GM12878 (cell line): Measurements from ENCODE around the gene BPTF. TPM values are rescaled to one million over a fixed set of nuclear protein-coding genes. Genes with fewer than 3 reads are reported as not detected.

ENCODE experiments used
- ATAC-seq: fragments of 200-7000 bp; cut with Tn5 transposase; 3 replicates; pipeline ENCODE4 v1.9.1; 2020; ENCODE audit warnings: mild to moderate bottlenecking, moderate library complexity
- BruUV-seq: library from RNA; stranded (reverse); fragments of 400-500 nt; replicated peaks from 2 replicates; lab custom pipeline; 2021; lab: Mats Ljungman, UMichigan
- CTCF ChIA-PET: fragments of 300-600 bp; sonication (Branson Sonifier 250); formaldehyde crosslinking; extraction: SDS; loops from one replicate; lab custom pipeline; 2021; ENCODE audit warnings: inconsistent platforms; lab: Yijun Ruan, JAX
- POLR2A ChIA-PET: fragments of 350-600 bp; formaldehyde crosslinking; extraction: SDS; loops from one replicate; lab custom pipeline; 2021; ENCODE audit warnings: inconsistent platforms; lab: Charles Lee
- RAD21 ChIA-PET: fragments of 300-600 bp; sonication (Branson Sonifier 250); formaldehyde crosslinking; loops from one replicate; lab custom pipeline; 2023; ENCODE audit warnings: antibody characterized with exemption; ENCODE audit not compliant: unreplicated experiment; lab: Charles Lee
- SMC1A ChIA-PET: fragments of 300-600 bp; sonication (Branson Sonifier 250); formaldehyde crosslinking; loops from one replicate; lab custom pipeline; 2023; ENCODE audit not compliant: unreplicated experiment, uncharacterized antibody; lab: Charles Lee
- DNase-seq: peaks from one replicate; pipeline ENCODE4 v3.0.0-alpha.2; 2011; ENCODE audit warnings: low read depth, low spot score
- FAIRE-seq: peaks from 3 replicates; lab custom pipeline; 2011; peaks lifted over from hg19 to GRCh38; lab: Jason Lieb, UNC
- H2AFZ ChIP-seq: 2 replicates; pipeline ENCODE4 v1.6.0; 2011; ENCODE audit warnings: low read depth, low read length, control low read depth; ENCODE audit not compliant: control insufficient read depth
- H3K27ac ChIP-seq: 2 replicates; pipeline ENCODE4 v1.5.1; 2011; ENCODE audit warnings: control low read depth; ENCODE audit not compliant: control insufficient read depth, insufficient read depth
- H3K27me3 ChIP-seq, 2 experiments: replicated peaks in 1 of 2; 2 replicates each; pipeline versions ENCODE4 v1.6.0 to v1.6.1; 2011; ENCODE audit warnings: low read length in 1 of 2; ENCODE audit not compliant: control insufficient read depth in 2 of 2, insufficient read depth in 2 of 2
- H3K36me3 ChIP-seq, 2 experiments: 2 replicates each; pipeline ENCODE4 v1.5.1; 2011; ENCODE audit warnings: low read length in 1 of 2; ENCODE audit not compliant: control insufficient read depth in 2 of 2, insufficient read depth in 2 of 2
- H3K4me1 ChIP-seq: 2 replicates; pipeline ENCODE4 v1.6.1; 2011; ENCODE audit warnings: mild to moderate bottlenecking, low read length, moderate library complexity, mixed read lengths; ENCODE audit not compliant: control insufficient read depth, insufficient read depth
- H3K4me2 ChIP-seq: 2 replicates; pipeline ENCODE4 v1.6.0; 2011; ENCODE audit warnings: control low read depth; ENCODE audit not compliant: control insufficient read depth, insufficient read depth
- H3K4me3 ChIP-seq: fragments of 200-600 bp; sonication (generic); 2 replicates; pipeline ENCODE4 v1.5.1; 2016
- H3K79me2 ChIP-seq: 2 replicates; pipeline ENCODE4 v1.6.0; 2011; ENCODE audit warnings: low read length; ENCODE audit not compliant: control insufficient read depth, insufficient read depth
- H3K9ac ChIP-seq: 2 replicates; pipeline ENCODE4 v1.8.0; 2011; ENCODE audit warnings: low read length, control low read depth, mixed read lengths; ENCODE audit not compliant: control insufficient read depth, insufficient read depth
- H3K9me3 ChIP-seq: replicated peaks from 3 replicates; pipeline ENCODE4 v1.5.1; 2011; ENCODE audit warnings: mild to moderate bottlenecking, low read length; ENCODE audit not compliant: control insufficient read depth, insufficient read depth
- H4K20me1 ChIP-seq: 2 replicates; pipeline ENCODE4 v1.6.0; 2011; ENCODE audit not compliant: control insufficient read depth, insufficient read depth
- BHLHE40 ChIP-seq, 2 experiments: fragments of 450-650 bp in 1 of 2; IDR thresholded peaks; 2 replicates each; pipeline ENCODE4 v1.6.1; 2011 to 2017; ENCODE audit warnings: low read depth in 2 of 2, borderline replicate concordance in 1 of 2, improper control_type of control experiment in 1 of 2, low read length in 1 of 2, mild to moderate bottlenecking in 1 of 2
- EGR1 ChIP-seq, 2 experiments: IDR thresholded peaks; 1 replicate in 1 of 2; 2 replicates in 1 of 2; pipeline ENCODE4 v1.6.1; 2011 to 2012; ENCODE audit warnings: low read depth in 2 of 2, low read length in 2 of 2, borderline replicate concordance in 1 of 2, mild to moderate bottlenecking in 1 of 2, moderate library complexity in 1 of 2
- LARP7 ChIP-seq: fragments of 450-650 bp; IDR thresholded peaks from 2 replicates; pipeline ENCODE4 v1.6.1; 2017; ENCODE audit warnings: mild to moderate bottlenecking
- PAX8 ChIP-seq: fragments of 450-650 bp; IDR thresholded peaks from 2 replicates; pipeline ENCODE4 v1.6.1; 2017; ENCODE audit warnings: mild to moderate bottlenecking, moderate library complexity
- RBBP5 ChIP-seq: fragments of 200-600 bp; sonication (generic); conservative IDR thresholded peaks from 2 replicates; pipeline ENCODE4 v1.6.1; 2016
- WGBS: methylation state at CpG from one replicate; pipeline ENCODE4 v1.1.6; 2016; ENCODE audit warnings: low lambda C conversion rate; ENCODE audit not compliant: insufficient replicate concordance, insufficient coverage; ENCODE audit errors: missing lambda C conversion rate; 5-methylcytosine and 5-hydroxymethylcytosine counted together
- in situ Hi-C: fragments of 300-500 bp; cut with MboI; formaldehyde crosslinking; loops from 9 replicates; pipeline ENCODE4 v1.14.3; 2018; ENCODE audit warnings: mixed read lengths
- intact Hi-C: fragments of 100-400 bp; cut with micrococcal nuclease; formaldehyde crosslinking; loops from one replicate; pipeline ENCODE4 v1.14.2; 2022; ENCODE audit not compliant: unreplicated experiment
- polyA plus RNA-seq, 11 experiments: library from polyadenylated mRNA; depleted of rRNA in 4 of 11; unstranded in 6 of 11; stranded (reverse) in 5 of 11; fragments of >200 nt; fragmentation: Nextera tagmentation in 4 of 11; fragmentation: Illumina TruSeq in 1 of 11; extraction: Ambion mirVana in 4 of 11; extraction: Trizol in 1 of 11; gene quantifications; 1 replicate in 1 of 11; 2 replicates in 10 of 11; pipeline versions ENCODE4 v1.2.1 to v1.2.3, GENCODE V29; 2011 to 2016; ENCODE audit warnings: inconsistent platforms in 2 of 11, missing spikeins in 2 of 11, low read depth in 1 of 11
- total RNA-seq, 4 experiments: library from RNA; depleted of rRNA in 3 of 4; stranded (reverse); fragments of >200 nt in 3 of 4; fragmentation: Illumina TruSeq in 1 of 4; extraction: Trizol in 1 of 4; gene quantifications; 2 replicates each; pipeline versions ENCODE4 v1.2.1 to v1.2.3, GENCODE V29; 2013 to 2021
- TF ChIP-seq, protein P1 (sequence below): IDR thresholded peaks from 2 replicates; pipeline ENCODE4 v1.6.1; 2012; ENCODE audit warnings: mild to moderate bottlenecking, low read depth, low read length
- TF ChIP-seq, protein P2 (sequence below): IDR thresholded peaks from 2 replicates; pipeline ENCODE4 v1.6.1; 2011; ENCODE audit warnings: mild to moderate bottlenecking, low read depth, low read length, moderate library complexity; ENCODE audit not compliant: insufficient replicate concordance

The BPTF gene
- total and polyA plus RNA-seq, 10 of the 15 experiments (the other 5 are each of a cell fraction or from before 2014, with no cell fraction given): 19.4 to 78.3 (median 44.8) TPM

DNA sequence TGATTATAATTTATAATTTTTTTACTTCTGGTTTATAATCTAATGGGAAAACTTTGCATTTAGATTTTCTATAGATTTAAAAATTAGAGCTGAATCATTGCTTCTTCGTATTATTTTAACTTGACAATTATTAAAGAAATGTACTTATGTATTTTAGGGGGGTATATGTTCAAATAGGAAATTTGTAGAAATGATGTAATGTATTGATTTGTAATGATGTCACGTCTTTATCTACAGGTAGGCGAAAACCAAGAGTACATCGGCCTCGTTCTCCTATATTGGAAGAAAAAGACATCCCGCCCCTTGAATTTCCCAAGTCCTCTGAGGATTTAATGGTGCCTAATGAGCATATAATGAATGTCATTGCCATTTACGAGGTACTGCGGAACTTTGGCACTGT lies 28.4 kb downstream of the BPTF start:
- no peak overlapping the region for H3K4me3 ChIP-seq
- no peak overlapping the region for H2AFZ ChIP-seq
- SMC1A ChIA-PET: interaction anchor here (0.6 to 1.7 kb wide), 3 partner anchors 21 to 293 kb away, joined by 3 to 4 read pairs (median 4); no protein-coding TSS in a partner anchor
- intact Hi-C loops (no loop called here), in situ Hi-C loops (no loop called here)
- POLR2A ChIA-PET: interaction anchor here (0.6 kb wide), 1 partner anchor 328 kb away, joined by 3 read pairs; no protein-coding TSS in a partner anchor
- RAD21 ChIA-PET: no interaction called here
- peaks cover 7% of the 10 kb centered on the region for H3K4me1 ChIP-seq
- H4K20me1 ChIP-seq: no peaks in the 10 kb centered on the region
- no peak for ATAC-seq
- H3K36me3 ChIP-seq: peaks cover 6% of the 10 kb centered on the region in 2 experiments; a peak in 3 of 4 replicates
- 98% methylated on average over 8 of the region's 8 CpGs for WGBS
- H3K4me2 ChIP-seq: no peak overlapping the region
- H3K9ac ChIP-seq: no peak overlapping the region
- CTCF ChIA-PET: interaction anchor here (0.6 to 1.2 kb wide), 2 partner anchors 15 to 55 kb away, joined by 3 read pairs; no protein-coding TSS in a partner anchor
- no peak overlapping the region for H3K27ac ChIP-seq
- no TSS peak for BruUV-seq
- no peak for DNase-seq
- H3K79me2 ChIP-seq: peaks cover 67% of the 10 kb centered on the region
- no peaks in the 10 kb centered on the region; the same call in 2 of the 3 replicates for H3K9me3 ChIP-seq
- TF ChIP-seq LARP7: no peak
- no peak for TF ChIP-seq EGR1 (IDR thresholded peaks at IDR 0.05; ENCODE audit: borderline replicate concordance in 1 of 2, low read depth in 2 of 2, low read length in 2 of 2)
- no peak for TF ChIP-seq PAX8
- TF ChIP-seq RBBP5: no peak
- TF ChIP-seq, protein P1, sequence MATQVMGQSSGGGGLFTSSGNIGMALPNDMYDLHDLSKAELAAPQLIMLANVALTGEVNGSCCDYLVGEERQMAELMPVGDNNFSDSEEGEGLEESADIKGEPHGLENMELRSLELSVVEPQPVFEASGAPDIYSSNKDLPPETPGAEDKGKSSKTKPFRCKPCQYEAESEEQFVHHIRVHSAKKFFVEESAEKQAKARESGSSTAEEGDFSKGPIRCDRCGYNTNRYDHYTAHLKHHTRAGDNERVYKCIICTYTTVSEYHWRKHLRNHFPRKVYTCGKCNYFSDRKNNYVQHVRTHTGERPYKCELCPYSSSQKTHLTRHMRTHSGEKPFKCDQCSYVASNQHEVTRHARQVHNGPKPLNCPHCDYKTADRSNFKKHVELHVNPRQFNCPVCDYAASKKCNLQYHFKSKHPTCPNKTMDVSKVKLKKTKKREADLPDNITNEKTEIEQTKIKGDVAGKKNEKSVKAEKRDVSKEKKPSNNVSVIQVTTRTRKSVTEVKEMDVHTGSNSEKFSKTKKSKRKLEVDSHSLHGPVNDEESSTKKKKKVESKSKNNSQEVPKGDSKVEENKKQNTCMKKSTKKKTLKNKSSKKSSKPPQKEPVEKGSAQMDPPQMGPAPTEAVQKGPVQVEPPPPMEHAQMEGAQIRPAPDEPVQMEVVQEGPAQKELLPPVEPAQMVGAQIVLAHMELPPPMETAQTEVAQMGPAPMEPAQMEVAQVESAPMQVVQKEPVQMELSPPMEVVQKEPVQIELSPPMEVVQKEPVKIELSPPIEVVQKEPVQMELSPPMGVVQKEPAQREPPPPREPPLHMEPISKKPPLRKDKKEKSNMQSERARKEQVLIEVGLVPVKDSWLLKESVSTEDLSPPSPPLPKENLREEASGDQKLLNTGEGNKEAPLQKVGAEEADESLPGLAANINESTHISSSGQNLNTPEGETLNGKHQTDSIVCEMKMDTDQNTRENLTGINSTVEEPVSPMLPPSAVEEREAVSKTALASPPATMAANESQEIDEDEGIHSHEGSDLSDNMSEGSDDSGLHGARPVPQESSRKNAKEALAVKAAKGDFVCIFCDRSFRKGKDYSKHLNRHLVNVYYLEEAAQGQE: no peak
- TF ChIP-seq BHLHE40 (IDR thresholded peaks at IDR 0.05; ENCODE audit: borderline replicate concordance in 1 of 2, low read depth in 2 of 2, low read length in 1 of 2): no peak
- TF ChIP-seq, protein P2, sequence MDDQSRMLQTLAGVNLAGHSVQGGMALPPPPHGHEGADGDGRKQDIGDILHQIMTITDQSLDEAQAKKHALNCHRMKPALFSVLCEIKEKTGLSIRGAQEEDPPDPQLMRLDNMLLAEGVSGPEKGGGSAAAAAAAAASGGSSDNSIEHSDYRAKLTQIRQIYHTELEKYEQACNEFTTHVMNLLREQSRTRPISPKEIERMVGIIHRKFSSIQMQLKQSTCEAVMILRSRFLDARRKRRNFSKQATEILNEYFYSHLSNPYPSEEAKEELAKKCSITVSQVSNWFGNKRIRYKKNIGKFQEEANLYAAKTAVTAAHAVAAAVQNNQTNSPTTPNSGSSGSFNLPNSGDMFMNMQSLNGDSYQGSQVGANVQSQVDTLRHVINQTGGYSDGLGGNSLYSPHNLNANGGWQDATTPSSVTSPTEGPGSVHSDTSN: no peak
- TF ChIP-seq, all 136 proteins: peak for 0
- H3K27me3 ChIP-seq: no peaks in the 10 kb centered on the region
- FAIRE-seq: no peak
